Endometrial microvascular endothelial cells (primary cell): Measurements from ENCODE around the gene CSMD2. TPM values are rescaled to one million over a fixed set of nuclear protein-coding genes. Genes with fewer than 3 reads are reported as not detected.

Source experiments
- in situ Hi-C: cut with HindIII; loops from 2 replicates; pipeline ENCODE4 v1.10.0; 2017; ENCODE audit warnings: low sequenced_read_pairs, low pct_unique_long_range_greater_than_20kb; ENCODE audit errors: inconsistent ontology term
- total RNA-seq: library from RNA; depleted of rRNA; stranded (reverse); fragments of >200 nt; gene quantifications from one replicate; pipeline ENCODE4 v1.2.3, GENCODE V29; 2015; ENCODE audit errors: inconsistent ontology term

The CSMD2 gene
- total RNA-seq, 1 donor from 2014 or later: 0.28 TPM

GRCh38 chr1:33721301-33721815 lies 443.7 kb downstream of the CSMD2 start:
- in situ Hi-C loops: no loop called here

DNA sequence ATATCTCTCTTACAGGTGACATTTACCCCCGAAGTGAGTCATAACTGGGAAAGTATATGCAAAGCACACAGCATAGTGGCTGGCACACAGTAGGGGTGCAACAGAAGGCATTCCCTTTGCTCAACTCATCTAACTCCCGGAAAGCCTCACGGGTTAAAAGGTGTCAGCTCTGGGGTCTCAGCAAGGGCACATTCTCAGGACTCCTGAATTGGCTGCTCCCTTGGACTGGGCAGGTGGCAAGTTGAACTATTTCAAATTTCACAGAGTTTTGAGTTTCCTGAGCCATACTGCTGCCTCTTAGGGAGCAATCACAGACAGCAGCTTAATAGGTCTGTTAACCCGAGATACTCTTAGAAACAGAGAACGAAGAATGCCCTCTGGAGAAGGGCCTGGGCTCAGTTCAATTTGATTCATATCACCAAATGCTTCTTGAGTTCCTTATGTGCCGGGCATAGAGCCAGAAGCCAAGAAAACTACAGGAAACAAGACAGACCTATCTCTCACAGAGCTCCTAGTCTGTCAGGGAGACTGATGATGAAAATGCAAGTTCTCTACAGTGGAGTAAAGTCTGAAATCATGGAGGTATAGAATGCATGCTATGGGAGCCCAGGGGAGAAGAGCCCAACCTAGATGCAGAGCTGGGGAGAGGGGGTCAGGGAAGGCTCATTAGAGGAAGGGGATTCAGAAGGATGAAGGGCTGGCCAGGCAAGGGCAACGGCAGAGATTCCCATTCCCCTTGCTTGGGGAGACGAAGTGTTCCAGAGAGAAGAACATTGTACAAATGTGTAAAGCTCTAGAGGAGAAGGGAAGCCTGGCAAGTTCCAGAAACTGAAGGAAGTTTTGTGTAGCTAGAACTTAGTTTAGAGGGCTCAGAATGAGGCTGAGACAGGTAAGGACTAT lies 445.0 kb downstream of the CSMD2 start:
- in situ Hi-C loops: no loop called here

- in situ Hi-C loops: no loop called here
Observed at GRCh38 chr1:33719326-33719725, 445.7 kb downstream of the CSMD2 start.

GRCh38 chr1:33718186-33718585 lies 446.8 kb downstream of the CSMD2 start:
- in situ Hi-C loops: no loop called here

- in situ Hi-C loops: no loop called here
Observed at GRCh38 chr1:33716976-33717688, 447.9 kb downstream of the CSMD2 start.

DNA sequence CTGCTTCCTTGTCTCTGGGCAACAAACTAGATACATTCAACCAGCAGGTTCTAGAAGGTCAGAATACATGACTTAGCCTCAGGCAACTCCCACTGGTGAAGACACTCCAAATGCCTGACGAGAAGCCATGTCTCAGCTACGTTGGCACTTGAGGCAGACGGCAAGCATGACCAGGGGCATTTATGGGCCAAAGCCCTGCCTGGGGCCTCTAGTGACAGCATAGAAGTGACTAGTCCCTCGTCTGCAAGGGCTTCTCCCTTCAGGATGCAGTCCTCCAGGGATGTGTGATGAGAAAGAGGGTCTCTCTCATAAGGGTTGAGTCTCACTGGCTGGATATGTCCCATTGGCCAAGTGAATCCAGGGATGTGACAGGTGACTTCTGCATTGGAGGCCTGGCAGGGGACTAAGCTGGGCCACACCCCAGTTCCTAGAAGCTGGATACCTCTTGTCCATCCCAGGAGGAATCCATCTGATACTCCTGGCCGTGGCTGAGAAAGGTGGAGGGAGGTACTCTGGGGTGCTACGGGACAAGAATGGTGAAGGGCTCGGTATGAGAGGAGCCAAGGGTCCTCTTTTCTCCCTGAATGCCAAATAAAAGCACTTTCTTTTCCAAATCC lies 449.7 kb downstream of the CSMD2 start:
- in situ Hi-C loops: no loop called here

- in situ Hi-C loops: no loop called here
Observed at GRCh38 chr1:33714421-33714820, 450.6 kb downstream of the CSMD2 start.

DNA sequence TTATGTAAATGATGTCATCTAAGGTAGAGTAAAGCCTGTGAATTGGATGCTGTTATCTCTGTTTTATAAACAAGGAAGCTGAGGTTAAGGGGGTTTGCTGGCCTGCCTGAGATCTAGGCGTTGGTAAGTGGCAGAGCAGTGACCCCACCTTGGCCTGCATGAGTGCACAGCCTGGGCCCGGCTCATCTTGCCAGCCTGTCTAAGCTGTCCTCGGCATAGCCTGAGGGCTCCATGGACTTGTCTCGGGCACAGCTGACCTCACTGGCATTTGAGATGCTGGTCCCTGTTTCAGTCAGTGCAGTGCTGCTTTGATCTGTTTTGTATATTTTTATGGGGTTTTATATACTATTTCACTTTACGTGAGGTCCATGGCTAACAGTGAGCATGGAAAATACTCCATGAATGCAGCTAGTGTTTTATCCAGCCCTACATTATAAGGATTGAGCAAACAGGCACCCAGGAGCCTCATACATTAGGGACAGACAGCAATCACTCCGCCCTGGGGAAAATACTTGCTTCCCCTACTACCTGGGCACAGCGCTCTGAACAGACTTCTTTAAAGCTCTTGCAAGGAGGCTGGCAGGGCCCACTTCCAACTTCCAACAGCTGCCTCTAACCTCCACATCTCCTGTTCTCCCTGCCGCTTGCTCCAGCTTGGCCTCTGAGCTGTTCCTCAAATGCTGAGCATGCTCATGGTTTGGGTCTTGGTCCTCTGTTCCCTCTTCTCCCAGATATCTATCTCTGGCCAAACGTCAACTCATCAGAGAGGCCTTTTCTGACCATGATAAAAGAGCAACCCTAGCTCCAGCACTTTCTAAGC lies 451.8 kb downstream of the CSMD2 start:
- in situ Hi-C loops: no loop called here

GRCh38 chr1:33712186-33712585 lies 452.8 kb downstream of the CSMD2 start:
- in situ Hi-C loops: no loop called here

- in situ Hi-C loops: no loop called here
Observed at GRCh38 chr1:33711511-33711910, 453.5 kb downstream of the CSMD2 start.

- in situ Hi-C loops: no loop called here
Observed at GRCh38 chr1:33710967-33711366, 454.1 kb downstream of the CSMD2 start.

DNA sequence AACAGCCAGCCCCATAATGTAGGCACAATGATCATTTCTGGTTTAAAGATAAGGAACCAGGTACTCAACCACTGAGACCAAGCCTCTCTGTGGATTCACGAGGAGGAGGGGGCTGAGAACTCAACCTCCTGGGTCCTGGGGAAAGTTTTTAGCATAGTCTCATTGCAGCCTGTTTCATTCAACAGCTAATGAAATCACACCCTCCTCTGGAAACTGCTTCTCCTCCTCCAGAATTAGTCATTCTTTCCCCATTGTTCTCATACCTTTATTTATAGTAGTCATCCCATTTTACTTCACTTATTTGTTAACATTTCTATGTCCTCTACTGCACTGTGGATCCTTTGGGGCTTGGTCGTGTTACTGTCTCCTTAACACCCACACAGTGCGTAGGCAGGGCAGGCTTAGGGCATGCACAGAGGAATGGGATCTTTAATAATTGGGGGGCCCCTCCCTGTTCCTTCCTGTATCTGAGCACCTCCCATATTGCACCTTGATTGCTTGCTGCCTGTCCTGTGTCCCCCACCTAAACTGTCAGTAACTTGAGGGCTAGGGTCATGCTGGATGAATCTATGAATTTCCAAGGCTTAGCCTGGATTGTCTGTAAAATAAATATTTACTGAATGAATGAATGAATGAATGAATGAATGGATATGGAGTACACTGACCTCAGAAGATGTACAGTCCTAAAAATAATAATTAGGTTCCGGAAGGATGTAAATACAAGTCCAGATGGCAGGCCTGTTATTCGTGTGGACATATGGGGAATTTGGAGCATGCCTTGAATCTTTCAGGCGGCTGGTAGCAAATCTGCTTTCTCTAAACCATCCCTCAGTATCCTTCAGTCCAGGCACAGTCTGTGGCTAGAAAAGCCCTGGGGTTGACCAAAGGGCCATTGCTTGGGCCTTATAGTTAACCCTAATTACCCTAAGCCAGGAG lies 455.0 kb downstream of the CSMD2 start:
- in situ Hi-C loops: no loop called here

GRCh38 chr1:33709174-33709782 lies 455.8 kb downstream of the CSMD2 start:
- in situ Hi-C loops: no loop called here

DNA sequence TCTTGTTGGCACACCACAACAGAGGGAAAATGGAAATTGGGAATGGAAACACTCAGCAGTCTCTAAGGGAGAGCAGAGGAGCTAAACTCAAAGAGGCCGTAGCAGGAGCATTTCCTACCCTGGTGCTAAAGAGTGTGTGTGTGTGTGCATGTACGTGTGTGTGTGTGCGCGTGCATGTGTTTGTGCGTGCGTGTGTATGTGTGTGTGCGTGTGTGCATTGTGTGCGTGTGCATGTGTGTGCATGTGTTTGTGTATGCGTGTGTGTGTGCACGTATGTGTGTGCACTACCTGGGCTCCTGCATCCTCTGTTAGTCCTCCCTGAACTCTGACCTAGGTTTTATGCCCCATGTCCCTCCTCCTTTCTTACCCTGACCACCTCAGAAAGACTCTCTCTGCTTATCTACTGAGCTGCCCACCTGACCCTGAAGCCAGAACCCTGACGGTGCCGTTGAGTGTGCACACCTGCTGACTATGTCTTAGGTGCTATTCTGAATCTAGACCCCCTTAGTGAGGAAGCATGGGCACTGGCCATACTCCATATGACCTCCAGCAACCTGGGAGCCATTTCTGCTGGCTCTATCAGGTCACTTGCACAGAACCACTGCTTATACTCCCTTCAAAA lies 458.3 kb downstream of the CSMD2 start:
- in situ Hi-C loops: no loop called here

GRCh38 chr1:33703464-33703863 lies 461.6 kb downstream of the CSMD2 start:
- in situ Hi-C loops: no loop called here

GRCh38 chr1:33698361-33699035 lies 466.5 kb downstream of the CSMD2 start:
- in situ Hi-C loops: no loop called here
